ENCODE data around the gene PIEZO1.
"Not testable (repeated sequence)": the region's sequence is repeated elsewhere in the genome, so short reads cannot be mapped to it uniquely, and the experiment has no call there.

PIEZO1 gene

GRCh38 chr16:88781140-88782077 lies 3.6 kb downstream of the PIEZO1 start:
- DNase-seq, result no peak

- no peak for DNase-seq
Measured at GRCh38 chr16:88780142-88781062, 4.6 kb downstream of the PIEZO1 start.

- no peak for DNase-seq
Measured at GRCh38 chr16:88779406-88780141, 5.4 kb downstream of the PIEZO1 start.

- no peak for DNase-seq
Measured at GRCh38 chr16:88778541-88779065, 6.4 kb downstream of the PIEZO1 start.

GRCh38 chr16:88778271-88778525 lies 6.8 kb downstream of the PIEZO1 start:
- no peak for DNase-seq

- no peak for DNase-seq
Measured at GRCh38 chr16:88777471-88778270, 7.3 kb downstream of the PIEZO1 start.

GRCh38 chr16:88775825-88776224 lies 9.2 kb downstream of the PIEZO1 start:
- no peak for DNase-seq

GRCh38 chr16:88774544-88775393 lies 10.3 kb downstream of the PIEZO1 start:
- no peak for DNase-seq

GRCh38 chr16:88773812-88774291 lies 11.2 kb downstream of the PIEZO1 start:
- DNase-seq, result no peak

GRCh38 chr16:88772871-88773811 lies 11.9 kb downstream of the PIEZO1 start:
- no peak for DNase-seq

- DNase-seq, result not testable (repeated sequence)
Measured at GRCh38 chr16:88771781-88772180, 13.2 kb downstream of the PIEZO1 start.

GRCh38 chr16:88771294-88771772 lies 13.7 kb downstream of the PIEZO1 start:
- no peak for DNase-seq

- DNase-seq, result peak; percentile 50
Measured at GRCh38 chr16:88770461-88771293, 14.3 kb downstream of the PIEZO1 start.

- no peak for DNase-seq
Measured at GRCh38 chr16:88769617-88770460, 15.2 kb downstream of the PIEZO1 start.

GRCh38 chr16:88768071-88768783 lies 16.8 kb downstream of the PIEZO1 start:
- peak; percentile 49 for DNase-seq

GRCh38 chr16:88767546-88768070 lies 17.4 kb downstream of the PIEZO1 start:
- no peak for DNase-seq

GRCh38 chr16:88766975-88767374 lies 18.0 kb downstream of the PIEZO1 start:
- no peak for DNase-seq
